ENCODE measurements around the gene CCDC50.

Gene CCDC50, protein sequence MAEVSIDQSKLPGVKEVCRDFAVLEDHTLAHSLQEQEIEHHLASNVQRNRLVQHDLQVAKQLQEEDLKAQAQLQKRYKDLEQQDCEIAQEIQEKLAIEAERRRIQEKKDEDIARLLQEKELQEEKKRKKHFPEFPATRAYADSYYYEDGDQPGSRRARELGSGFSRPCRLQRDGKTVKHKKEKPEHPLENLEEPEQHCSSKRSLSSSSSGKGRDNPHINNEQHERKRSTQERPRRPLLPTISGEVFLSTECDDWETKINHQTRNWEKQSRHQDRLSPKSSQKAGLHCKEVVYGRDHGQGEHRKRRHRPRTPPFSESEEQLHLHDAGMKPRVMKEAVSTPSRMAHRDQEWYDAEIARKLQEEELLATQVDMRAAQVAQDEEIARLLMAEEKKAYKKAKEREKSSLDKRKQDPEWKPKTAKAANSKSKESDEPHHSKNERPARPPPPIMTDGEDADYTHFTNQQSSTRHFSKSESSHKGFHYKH

DNA sequence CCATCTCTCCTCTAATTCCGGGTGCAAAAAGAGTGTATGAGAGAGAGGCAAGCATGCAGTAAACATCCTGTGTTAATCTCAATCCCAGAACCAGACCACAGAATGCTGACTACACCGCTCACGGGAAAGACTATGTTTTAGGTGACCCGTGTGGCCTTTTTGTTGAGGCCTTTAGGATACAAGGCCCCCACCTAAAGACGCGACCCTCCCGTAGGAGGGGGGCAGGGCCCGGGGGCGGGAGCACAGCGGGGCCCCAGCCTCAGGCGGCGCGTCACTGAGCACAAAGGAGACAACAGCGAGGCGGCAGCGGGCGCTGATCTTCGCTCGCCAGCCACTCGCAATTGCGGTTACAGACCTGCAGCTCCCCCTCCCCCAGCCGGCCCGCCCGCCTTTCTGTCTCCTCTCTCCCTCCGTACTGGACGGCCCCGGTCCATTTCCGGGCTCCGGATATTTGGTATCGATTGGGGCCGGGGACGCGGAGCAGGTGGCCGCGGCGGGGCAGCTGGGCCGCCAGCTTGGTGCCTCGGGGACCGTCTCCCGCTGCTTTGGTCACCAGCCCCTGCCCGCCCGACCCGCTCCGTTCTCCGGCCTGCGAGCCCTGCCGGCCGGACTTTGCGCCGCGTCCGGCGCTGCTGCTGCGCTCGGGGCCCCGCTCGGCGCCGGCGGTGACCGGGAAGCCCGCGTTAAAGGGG lies at the start of gene CCDC50:
CCDC50 (plus strand) TSS at position 433 of the 692 bp plus-strand sequence. CDS start 281 bp downstream, outside the sequence.
- FAIRE-seq: no peak

DNA sequence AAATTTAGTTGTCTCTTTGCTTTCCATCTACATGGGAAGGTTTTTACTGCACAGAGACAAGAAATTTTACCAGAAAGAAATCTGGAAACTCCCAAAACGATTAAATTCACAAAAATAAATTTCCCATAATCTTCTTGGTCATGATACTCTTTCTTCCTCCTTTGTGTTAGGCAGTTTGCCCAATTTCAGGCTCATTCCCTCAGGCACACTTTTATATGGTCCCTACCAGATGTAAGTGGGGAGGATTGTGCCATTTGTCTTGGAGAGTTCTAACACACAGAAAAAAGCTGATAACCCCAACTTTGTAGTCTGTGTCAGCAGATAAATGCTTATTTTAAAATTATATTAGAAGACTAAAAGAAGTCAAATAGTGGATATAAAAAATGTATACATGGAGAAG lies 49.1 kb upstream of the CCDC50 start:
- FAIRE-seq: no peak

DNA sequence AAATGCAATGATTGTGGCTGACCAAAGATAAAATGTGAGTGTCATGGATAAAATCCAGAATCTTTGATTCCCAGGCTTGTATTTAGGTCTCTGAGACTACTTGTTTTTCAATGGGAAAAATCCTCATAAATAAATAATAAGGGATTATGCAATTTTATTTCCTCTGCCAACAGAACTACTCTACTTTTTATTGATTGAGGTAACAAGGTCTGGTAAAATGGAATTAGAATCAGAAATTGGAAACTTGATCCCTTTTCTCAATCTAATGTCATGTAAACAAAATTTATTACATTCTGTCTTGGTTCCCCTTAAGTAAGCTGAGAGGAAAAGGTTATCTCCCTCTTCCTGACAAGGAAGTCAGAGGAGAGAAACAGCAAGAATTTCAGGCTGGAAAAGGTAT lies 48.3 kb upstream of the CCDC50 start:
- FAIRE-seq: no peak

DNA sequence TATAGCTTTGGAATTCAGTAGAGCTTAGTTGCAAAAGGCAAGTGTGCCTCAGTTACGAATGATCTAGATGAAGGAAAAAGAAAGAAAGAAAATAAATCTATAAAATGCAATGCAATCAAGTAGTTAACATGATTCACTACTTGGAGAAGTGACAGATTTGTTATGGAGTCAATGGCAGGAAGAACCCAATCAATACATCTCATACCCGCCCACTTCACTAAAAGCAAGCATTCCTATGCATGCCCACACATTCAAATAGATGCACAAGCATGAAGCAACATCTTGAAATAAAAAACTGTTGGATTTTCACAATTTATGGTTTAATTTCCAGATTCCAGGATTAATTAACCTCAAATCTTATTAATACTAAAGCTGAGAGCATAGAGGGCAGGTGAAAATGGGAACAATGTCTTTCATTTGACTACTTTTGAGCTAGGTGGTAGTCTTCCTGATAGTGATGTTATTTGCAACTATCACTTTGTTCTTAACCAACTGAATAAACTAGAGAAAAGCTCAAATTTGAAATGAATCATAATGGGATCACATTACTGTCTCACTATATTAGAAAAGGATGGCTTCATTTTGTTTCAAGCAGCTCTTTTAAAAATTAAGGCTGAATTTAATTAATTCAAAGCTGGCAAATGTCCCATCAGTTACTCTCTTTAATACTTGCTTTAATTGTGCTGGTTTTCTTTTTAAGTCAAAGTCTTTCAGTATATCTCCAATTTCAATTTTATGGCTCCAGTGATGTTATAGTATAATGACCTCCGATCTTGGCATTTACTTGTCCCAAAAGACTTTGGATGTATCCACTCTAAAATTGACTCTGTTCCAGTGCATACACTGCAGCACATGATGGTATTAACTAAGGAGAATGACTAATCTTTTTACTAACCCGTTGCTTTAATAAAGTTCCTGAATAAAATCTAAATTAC lies 46.7 kb upstream of the CCDC50 start:
- FAIRE-seq: no peak

DNA sequence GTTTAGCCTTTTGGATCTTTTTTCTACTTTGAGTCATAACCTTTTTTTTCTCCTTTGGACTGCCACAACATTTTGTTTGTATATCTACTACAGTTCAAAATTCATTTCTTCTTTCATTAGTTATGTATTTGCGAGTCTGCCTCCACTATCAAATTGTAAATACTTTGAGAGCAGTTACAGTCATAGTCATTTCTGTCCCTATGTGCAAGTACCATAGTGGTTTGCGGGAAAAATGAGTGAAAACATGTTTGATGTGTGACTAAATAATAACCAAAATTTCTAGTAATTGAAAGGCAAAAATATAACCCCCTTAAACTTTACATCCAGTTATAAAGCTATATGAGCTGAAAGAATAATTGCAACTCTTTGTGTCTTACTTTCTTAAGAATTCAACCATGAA lies 45.8 kb upstream of the CCDC50 start:
- no peak for FAIRE-seq

DNA sequence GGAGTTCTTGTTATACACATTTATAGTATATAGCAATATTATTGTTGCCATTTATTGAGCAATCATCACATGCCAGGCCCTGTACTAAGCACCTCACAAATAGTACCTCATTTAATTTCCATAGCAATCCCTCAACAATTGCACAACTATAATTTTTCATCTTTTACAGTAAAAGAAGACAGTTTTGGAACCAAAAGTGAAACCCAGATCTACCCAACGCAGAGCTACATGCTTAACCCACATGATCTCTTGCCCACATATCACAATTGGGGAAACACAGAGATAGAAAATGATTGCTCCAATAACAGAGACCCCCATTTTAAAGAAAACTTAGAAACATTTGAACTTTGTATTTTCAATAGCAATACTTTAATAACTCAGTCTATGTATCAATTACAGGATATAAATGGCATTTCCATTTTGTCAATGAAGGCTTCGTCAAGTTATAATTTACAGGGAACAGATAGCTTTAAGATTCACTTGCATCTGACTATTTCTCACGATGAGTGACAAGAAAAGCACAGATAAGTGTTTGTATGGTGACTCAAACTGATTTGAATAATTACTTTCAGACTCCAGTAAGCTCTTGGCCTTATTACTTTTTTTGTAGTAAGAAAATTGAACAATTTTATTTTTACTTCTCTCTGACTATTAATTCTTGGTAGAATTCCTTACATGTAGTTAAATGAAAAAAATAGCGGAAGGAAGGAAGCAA lies 38.7 kb upstream of the CCDC50 start:
- FAIRE-seq: no peak

DNA sequence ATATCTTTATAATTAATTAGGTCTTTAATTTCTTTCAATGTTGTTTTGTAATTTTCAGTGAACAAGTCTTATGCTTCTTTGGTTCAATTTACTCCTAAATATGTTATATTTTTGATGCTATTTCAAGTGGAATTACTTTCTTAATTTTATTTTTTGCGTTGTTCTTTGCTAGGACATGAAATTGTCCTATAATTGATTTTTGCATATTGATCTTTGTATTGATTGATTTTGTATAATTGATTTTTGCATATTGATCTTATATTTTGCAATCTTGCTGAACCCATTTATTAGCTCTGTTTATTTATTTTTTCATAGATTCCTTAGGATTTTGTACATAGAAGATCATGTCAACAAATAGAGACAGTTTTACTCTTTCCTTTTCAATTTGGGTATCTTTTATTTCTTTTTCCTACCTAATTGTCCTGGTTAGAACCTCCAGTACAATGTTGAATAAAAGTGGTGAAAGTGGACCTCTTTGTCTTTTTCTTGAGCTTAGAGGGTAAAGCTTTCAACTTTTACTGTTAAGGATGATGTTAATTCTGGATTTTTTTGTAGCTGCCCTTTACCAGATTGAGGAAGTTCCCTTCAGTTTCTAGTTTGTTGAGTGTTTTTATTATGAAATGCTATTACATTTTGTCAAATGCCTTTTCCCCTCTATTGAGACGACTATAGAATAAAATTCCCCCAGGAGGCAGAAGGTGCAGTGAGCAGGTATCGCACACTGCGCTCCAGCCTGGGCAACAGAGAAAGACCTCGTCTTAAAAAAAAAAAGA lies 36.8 kb upstream of the CCDC50 start:
- no peak for FAIRE-seq

DNA sequence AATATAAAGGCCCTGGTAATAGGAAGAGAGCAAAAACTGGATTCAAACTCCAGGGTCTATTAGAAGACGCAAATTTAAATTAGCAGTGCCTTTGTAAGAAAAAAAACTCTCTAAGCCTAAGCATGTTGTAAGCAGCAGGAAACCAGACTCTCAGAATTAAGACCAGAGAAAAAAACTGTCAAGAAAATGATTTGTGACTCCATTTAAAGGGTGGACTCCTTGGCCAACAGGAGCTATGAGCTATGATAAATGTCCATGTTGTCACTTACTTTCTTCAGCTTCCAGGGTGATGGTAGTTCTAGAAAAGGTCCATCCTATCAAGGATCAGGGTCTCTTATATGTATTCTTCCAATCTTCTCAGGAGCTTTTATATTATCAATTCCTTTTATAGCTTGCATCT lies 34.9 kb upstream of the CCDC50 start:
- FAIRE-seq: no peak

DNA sequence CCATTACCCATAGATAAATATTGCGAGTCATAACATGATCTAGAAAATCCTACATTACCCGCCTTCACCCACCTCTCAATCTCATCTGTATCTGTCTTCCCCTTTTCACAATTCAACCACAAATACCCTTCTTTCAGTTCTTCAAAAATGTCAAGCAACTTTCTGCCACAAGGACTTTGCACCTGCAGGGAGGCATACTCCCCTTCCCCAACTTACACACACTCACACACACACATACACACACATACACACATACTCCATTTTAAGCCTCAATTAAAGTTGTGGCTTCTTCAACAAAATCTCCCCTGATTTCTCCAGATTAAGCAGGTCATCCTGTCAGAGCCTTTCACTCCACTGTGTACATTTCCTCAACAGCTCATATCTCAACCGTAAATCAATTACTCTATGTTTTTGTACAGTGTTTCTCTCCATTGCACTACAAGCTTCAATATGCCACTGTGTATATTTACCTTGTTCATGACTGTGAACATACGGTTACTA lies 33.1 kb upstream of the CCDC50 start:
- no peak for FAIRE-seq

DNA sequence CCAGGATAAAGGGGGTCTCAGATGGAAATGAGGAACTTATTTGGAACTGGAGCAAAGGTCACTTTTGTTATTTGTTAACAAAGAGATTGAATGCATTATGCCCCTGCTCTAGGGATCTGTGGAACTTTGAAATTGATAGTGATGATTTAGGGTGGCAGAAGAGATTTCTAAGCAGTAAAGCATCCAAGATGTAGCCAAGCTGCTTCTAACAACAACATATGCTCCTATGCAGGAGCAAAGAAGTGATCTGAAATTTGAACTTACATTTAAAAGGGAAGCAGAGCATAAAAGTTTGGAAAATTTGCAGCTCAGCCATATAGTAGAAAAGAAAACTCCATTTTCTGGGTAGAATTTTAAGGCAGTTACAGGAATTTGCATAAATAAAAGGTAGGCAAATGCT lies 30.3 kb upstream of the CCDC50 start:
- FAIRE-seq: no peak

DNA sequence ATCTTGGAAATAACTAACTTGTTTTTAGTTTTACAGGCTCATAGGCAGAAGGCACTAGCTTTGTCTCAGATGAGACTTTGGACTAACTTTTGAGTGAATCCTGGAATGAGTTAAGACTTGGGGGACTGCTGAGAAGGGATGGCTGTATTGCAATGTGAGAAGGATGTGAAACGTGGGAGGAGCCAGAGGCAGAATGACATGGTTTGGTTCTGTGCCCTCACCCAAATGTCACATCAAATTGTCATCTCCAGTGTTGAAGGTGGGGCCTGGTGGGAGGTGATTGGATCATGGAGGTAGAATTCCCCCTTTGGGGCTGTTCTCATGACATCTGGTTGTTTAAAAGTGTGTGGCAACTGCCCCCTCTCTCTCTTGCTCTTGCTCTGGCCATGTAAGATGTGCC lies 28.8 kb upstream of the CCDC50 start:
- no peak for FAIRE-seq

DNA sequence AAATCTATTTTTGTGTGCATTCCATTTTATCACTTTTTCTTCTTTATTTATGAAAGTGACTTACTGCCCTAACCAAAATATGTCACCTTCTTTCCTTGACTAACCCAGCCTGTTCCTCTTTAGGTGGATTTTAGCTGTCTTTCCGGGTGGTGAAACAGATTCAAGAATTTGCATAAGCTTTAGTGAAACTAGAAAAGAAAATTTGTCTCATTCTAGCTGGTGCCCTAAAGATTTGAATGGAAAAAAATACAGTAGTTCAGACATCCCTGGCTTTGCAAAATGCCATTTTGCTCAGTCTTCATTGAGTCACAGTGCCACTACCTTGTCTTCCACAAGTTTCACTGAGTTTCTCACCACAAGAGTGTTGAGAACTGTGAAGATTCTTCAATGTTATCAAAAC lies 28.2 kb upstream of the CCDC50 start:
- FAIRE-seq: no peak

DNA sequence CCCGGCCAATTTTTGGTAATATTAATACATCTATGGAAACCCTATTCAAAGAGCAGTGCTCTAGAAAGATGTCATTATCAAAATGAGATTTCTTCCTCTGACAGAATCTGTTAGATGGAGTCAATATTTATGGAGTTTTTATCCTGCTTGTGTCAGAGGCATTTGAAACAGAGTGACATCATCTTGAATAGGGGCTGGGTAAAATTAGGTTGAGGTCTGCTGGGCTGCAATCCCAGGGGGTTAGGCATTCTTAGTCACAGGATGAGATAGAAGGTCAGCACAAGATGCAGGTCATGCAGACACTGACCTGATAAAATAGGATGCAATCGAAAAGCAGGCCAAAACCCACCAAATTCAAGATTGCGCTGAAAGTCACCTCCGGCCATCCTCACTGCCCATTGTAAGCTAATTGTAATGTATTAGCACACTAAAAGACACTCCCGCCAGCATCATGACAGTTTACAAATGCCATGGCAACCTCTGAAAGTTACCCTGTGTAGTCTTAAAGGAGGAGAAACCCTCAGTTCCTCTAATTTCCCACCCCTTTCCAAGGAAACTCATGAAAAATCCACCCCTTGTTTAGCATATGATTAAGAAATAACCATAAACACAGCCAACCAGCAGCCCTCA lies 27.3 kb upstream of the CCDC50 start:
- no peak for FAIRE-seq

DNA sequence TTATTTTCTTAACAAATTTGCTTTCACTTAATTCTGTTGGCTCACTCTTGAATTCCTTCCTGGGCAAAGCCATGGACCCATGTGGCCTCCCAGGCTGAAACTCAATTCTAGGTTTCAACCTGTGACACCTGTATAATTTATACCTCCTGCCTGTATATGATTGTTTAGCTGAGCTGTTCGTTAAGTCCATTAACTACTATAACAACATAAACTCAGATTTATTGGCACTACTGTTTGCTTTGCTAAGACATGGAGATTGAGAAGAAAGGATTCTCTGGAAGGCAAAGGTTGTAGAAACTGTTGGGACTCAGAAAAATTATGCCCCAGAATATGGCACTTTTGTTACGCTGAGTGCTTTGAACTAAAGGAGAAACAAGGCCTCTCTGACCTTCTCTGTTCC lies 26.7 kb upstream of the CCDC50 start:
- FAIRE-seq: no peak

DNA sequence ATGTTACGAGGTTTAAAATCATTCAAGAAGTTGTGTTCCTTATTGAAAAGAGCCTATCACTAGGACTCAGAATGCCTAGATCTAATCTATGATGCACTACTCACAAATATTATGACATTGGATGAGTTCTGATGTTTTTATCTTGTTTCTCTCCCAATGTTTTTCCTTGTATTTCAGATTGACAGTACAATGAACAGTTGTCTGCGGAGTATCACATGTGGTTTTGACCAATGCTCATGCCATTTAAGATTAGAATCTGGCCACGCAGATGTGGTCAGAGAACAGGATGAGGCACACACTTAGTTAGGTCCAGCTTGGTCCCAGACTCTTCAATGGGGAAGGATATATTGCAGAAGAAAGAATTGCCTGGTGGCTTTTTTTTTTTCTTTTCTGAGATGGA lies 25.6 kb upstream of the CCDC50 start:
- FAIRE-seq: no peak

DNA sequence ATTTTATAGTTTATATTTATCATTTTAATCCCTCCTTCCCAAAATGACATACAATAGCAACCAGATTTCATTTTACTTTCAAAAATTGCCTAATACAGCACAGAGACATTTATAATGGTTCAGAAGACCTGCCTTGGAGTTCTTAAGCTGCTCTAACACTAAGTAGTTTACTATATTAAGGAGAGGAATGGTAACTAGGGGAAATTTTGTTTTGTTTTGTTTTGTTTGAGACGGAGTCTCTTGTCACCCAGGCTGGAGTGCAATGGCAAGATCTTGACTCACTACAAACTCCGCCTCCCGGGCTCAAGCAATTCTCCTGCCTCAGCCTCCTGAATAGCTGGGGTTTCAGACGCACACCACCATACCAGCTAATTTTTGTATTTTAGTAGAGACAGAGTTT lies 22.8 kb upstream of the CCDC50 start:
- no peak for FAIRE-seq

DNA sequence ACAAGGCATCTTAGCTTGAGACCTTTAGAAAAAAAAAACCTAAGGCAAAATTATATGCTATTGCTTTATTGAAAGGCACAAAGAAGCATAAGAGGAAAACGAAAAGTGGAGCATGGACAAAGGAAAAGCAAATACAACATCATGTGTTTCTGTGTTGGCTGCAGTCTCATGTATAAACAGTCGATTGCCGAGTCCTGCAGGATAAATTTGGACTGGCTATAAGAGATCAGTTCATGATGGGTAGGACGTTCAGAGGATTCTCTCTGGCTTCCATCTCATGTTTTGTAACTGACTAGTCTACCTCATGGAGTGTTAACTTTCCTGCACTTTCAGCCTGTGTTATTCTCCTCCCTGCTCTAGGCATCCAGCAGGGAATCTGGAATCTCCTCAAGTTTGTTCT lies 21.9 kb upstream of the CCDC50 start:
- FAIRE-seq: no peak

DNA sequence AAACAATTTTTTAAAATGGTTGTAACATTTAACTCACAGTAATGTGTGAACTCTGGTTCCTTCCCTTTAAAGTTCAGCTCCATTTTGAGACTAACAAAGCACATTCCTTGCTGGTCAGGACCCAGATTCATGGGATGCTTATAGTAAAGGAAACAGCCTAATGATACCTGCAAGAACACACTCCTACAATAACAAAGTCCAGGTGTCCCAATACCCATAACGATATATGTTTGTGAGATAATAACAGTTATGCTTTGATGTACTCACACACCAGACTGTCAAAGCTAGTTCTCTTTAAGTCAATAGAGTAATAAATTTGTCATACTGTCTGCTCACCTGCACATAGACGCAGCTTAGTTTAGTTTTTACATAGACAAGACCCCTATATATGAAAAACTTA lies 15.9 kb upstream of the CCDC50 start:
- FAIRE-seq: no peak

DNA sequence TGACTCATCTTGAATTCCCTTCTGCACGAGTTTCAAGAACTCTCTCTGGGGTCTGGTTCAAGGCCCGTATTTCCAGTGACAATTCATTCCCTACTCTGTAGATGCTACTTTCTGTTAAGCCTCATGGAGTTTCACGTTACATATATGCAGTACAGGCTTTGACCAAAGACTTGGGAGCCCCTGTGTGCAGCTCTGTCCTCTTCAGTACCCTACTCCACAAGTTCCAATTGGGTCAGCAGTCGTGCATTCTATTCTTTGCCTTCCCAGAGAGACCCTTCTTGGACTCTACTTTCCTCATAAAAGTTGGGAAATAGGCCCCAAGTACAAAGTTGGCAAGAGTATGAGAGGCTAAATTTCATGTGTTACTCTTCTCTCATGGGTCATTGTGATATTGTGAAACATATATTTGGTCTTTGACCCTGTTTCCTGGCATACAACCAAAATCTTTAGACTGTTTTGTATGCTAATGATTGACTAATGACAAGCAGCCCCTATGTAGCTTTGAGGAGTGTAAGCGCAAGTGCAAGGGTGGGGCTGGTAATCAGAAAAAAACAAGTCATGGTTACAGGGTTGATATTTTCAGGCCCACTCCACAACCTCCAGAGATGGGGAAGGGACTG lies 15.0 kb upstream of the CCDC50 start:
- FAIRE-seq: no peak

DNA sequence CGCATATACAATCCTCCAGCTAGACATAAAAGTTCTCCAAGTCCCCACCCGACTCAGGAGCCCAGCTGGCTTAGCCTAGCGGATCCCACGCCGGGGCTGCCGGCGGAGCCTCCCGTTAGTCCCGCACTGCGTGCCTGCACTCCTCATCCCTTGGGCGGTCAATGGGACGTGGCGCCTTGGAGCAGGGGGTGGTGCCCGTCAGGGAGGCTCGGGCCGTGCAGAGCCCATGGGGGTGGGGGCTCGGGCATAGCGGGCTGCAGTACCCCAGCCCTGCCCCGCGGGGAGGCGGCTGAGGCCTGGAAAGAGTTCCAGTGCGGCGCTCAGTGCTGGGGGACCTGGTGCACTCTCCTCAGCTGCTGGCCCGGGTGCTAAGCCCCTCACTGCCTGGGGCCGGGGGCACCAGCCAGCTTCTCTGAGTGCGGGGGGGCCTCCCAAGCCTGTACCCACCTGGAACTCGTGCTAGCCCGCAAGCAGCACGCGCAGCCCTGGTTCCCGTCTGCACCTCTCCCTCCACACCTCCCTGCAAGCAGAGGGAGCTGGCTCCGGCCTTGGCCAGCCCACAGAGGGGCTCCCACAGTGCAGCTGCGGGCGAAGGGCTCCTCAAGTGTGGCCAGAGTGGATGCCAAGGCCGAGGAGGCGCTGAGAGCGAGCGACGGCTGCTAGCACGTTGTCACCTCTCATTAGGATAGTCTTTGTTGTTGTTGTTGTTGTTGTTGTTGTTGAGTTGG lies 12.2 kb upstream of the CCDC50 start:
- FAIRE-seq: no peak
